T follicular helper cell (primary cell): ENCODE measurements around the gene COTL1.

Experiments
- DNase-seq: peaks from one replicate; pipeline ENCODE4 v3.0.0-alpha.2; 2020; ENCODE audit warnings: low read depth

The COTL1 gene

DNA sequence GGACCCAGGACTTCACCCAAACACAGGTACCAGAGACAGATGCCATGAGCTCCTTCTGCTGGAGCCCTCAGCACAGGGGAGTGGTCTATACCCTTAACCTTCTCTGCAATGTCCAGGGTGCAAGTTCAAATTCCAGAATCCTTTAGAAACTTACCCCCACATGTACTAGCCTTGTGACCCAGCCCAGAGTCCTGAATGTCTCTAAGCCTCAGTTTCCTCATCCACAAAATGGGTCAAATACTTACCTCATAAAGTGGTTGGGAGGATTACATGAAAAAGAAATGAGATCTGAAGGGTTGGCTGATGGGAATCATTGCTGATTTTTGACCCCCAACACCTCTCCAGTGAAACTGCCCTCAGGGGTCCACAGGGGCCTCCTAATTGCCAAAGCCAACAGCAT is 21.7 kb downstream of the COTL1 start:
- no peak for DNase-seq

DNA sequence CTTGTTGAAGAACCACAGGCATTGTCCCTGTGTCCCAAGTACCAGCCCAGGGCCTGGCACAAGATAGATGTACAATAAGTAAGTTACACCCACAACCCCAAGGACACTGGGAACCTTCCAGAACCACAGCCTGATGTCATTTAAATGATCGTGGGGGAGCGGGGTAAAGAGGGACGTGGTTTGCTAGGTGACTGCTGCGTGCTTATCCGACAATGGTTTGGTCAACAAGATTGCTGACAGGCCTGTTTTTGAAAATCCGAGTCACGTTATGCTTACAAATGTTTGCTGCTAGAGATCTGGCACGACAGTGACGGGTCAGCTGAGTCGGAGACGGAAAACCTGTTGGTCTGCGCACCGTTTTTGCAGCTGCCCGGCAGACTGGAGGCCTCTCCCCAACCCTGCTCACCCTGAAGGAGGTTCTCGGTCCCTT is 22.8 kb downstream of the COTL1 start:
- DNase-seq, result no peak

DNA sequence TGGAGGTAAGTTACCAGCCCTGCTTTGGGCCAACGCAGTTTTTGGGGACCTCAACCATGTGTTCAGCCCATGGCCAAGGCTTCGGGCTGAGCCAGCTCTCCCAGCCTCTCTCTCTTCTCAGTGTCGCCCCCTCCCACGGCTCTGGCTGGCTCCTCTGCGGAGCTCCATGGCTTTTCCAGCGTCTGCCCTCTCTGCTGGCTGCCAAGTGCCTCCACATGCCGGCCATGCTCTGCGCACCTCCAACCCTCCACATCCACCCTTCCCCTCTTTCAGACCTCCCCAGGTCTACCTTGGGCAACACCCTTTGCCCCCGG is 23.2 kb downstream of the COTL1 start:
- no peak for DNase-seq

DNA sequence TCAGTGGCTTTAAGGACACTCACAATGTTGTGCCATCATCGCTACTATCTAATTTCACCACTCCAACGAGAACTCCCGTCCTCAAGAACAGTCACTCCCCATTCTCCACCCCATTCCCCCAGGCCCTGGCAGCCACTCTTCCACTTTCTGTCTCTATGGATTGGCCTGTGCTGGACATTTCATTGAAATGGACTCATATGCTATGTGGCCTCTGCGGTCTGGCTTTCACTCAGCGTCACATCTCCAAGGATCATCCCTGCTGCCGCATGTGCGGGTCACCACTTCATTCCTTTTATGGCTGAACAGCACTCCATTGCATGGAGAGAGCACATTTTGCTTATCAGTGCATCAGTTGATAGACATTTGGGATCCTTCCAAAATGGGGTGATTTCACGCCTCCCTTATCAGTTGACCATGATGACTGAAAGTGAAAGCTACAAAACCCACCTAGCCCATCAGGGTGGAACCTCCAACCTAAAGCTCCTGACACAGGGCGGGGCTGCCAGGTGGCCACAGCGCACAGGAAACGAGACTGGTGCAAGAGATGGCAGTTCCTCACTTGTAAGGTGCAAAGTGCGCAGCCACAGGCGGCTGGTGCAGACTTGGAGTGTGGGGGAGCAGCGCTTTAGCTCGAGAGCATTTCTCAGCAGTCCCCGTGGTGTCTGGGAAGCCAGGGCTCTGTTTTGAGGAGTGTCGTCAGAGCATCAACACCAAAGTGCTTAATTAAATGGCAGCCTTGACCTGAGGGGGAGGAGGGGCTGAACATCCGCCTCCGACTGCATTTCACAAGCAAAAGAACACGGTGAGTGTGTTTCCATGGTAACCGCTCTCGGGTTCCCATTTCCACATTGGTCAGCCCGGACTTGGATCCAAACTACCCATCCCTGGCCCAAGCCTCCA is 23.8 kb downstream of the COTL1 start:
- peak; percentile 81 for DNase-seq

DNA sequence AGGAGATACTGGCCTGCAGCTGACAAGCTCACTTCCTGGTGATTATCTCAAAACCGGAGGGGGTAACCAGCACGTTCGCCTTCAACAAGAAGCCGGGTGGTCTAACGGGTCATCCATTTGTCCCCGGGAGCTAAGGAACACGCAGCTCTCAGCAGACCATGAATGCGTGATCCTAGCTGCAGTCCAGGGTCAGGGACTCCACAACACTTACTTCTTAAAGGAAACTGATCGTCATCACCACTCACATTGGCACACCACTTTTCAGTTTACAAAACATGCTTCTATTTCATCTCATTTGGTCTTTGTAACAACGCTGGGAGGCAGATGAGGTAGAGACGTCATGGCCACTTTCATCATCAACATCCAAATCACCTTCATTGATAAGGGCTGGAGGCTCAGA is 25.2 kb downstream of the COTL1 start:
- no peak for DNase-seq

DNA sequence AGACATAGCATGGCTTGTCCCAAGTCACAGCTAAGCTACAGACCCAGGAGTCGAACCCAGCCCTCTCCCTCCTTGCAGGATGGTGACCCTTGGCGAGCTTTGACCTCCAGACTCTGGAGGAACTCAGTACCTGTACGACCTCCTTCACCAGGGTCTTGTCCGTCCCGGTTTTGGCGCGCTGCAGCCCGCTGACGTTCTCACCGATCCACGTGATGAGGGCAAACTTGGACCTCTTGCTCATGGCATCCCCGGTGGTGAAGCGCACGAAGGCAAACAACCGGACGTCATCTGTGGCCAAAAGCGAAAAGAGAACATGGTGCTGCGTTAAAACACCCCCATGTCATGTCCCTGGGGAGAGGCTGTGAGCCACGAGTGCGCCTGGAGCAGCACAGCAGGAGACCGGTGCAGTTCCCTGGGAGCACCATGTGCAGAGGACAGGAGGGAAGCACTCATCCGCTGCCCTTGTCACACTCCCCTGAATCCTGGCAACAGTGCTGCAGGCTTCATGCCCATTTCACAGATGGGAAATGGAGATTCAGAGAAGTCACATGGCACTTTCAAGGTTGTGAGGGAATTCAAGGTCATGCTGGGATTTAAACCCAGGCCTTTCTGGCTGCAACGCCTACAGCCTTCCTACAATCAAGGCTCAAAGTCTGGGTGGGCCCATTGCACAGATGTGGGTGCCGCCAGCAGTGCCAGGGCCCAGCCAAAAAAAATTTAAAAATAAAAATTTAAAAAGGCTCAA is 27.7 kb downstream of the COTL1 start:
- no peak for DNase-seq

DNA sequence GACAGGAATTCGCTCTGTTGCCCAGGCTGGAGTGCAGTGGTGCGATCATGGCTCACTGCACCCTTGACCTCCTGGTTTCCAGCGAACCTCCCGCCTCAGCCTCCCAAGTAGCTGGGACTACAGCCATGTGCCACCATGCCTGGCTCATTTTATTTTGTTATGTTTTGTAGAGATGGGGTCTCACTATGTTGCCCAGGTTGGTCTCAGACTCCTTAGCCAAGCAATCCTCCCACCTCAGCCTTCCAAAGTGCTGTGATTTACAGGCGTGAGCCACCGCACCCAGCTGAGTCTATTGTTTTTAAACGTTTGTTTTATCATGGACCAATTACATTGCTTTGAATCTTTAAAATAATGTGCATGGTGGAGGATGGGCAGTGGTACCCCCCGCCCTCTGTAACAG is 28.9 kb downstream of the COTL1 start:
- DNase-seq, result no peak

DNA sequence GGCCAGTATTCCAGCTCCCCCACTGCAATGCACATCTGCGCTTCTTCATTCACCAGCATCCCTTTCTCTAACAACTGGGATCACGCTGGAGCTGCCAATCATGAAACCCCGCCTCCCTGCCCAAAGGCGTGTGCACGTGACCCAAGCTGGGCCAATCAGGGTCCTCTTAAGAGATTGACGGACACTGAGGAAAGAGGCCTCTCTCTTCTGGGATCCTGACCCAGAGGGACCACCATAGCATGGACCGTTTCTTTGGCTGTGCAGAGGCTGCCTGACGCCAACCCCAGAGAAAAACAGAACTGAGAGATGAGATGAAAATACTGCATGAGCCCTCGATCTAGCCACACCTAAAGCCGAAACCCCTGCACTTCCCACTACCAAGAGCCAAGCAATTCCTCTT is 32.0 kb downstream of the COTL1 start:
- DNase-seq, result no peak

DNA sequence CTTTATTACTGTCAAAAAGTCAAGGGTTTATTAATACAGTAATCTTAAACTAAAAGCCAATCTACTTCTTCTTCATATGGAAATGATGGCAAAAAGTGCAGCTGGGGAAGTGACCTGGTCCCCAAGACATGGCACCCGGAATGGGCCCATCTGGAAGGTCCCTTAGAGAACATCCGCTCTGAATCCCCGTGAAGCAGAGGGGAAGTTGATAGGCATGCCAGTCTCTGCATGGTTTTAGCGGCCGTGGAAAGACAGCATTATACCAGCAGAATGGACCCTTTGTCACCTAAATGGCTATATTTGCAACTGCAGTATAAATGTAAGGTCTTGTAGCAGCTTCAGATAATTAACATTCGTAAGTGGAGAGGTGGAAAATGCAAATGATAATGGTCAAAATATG is 32.4 kb downstream of the COTL1 start:
- no peak for DNase-seq

DNA sequence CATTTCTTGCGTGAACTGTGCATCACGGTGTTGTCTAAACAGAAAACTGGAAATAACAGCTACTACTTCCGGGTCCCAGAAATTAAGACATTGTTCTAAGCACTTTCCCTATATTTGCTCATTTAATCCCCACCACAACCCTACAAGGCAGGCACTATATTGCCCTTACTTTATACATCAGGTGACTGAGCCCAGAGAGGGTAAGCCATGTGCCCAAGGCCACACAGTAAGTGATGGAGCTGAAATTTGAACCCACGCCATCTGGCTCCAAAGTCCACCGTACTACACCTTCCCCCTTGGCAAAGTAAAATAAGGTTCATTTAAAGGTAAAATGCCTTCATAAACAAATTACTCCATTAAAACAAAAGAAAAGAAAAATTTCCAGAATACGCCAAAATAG is 33.2 kb downstream of the COTL1 start:
- DNase-seq, result no peak

DNA sequence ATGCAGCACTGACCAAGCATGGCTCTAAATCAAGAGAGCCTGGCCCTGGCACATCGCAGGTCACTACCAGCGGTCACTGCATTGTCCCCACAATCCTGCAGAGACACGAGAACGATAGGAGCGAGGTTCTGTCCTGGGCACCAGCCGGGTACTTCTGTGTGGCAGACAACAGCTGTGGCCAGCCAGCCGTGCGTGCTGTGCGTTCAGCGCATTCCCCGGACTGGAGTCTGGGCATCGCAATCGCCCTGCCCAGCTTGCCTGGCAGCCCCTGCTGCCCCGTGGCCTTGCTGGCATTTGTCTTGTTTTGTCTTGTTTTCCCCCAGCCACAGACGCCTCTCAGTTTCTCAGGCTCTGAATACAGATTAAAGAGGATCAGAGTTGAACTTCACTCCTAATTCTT is 33.9 kb downstream of the COTL1 start:
- DNase-seq, result no peak

DNA sequence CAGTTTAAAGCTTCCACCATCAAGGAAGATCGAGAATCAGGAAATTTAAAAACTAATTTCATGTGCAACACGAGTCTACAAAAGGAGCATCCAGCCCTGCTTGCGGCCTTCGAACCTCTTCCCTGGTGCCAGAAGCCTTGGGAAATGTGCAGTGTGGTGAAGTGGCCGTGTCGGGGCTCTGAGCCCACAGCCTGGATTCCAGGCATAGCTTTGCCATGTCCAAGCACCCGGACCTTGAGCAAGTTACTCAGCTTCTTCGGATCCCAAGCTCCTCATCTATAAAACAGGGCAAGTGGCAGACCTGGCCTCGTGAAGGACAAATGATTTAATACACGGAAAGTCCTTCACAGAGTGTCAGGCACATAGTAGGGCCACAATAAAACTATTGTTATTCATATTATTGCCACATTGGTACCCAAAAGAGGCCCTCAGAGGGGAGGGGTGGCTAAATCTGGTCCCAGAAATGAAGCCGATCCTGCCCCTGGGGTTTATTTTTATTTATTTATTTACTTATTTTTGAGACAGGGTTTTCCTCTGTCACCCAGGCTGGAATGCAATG is 34.8 kb downstream of the COTL1 start:
- DNase-seq, result no peak

DNA sequence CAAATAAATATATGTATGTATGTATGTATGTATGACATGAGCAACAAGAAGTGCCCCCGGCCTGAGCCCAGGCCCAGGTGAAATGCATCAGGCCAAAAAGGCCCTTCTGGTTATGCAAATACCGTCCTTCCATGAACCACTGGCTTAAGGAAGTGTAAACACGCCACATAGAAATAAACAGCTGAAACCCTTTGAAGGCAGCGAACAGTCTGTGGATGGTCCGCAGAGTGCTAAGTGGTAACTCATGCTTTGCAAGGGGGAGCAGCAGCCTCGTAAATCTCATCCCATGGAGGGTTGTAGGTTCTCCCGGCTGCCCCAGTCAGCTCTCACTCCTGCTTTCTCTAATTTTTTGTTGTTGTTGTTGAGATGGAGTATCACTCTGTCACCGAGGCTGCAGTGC is 36.7 kb downstream of the COTL1 start:
- no peak for DNase-seq

DNA sequence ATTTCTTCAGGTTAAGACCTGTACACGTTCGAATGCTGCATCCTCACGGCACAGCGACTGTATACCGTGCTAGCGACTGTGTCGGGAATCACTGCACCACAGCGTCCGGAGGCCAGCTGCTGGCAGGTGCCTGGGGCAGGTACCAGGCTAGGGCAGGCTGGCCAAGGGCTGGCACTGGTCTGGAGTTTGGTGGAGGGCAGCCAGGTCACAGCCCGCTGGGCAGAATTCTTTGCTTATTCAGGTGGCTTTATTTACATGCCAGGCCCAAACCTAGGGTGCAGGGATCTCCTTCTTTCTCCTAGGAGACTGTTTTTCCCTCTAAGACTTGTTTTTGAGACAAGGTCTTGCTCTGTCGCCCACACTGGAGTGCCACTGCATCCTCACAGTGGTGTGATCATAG is 37.9 kb downstream of the COTL1 start:
- no peak for DNase-seq

DNA sequence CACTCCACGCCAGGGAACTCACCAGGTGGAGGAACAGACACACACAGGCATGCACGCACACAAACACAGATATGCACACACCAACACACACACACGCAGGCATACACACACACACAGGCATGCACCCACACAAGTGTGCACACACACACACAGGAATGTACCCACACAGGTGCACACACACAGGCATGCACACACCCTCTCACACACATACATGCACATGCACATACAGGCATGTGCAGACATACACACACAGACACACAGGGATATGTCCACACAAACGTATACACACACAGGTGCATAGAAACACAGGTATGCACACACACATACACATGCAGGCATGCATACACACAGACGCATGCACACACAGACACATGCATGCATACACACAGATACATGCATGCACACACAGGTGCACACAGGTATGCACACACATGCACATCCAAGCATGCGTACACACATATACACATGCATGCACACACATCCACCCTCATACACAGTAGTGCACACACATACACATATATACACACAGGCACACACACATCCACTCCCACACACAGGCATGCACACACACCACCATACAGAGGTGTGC is 39.2 kb downstream of the COTL1 start:
- DNase-seq, result no peak

DNA sequence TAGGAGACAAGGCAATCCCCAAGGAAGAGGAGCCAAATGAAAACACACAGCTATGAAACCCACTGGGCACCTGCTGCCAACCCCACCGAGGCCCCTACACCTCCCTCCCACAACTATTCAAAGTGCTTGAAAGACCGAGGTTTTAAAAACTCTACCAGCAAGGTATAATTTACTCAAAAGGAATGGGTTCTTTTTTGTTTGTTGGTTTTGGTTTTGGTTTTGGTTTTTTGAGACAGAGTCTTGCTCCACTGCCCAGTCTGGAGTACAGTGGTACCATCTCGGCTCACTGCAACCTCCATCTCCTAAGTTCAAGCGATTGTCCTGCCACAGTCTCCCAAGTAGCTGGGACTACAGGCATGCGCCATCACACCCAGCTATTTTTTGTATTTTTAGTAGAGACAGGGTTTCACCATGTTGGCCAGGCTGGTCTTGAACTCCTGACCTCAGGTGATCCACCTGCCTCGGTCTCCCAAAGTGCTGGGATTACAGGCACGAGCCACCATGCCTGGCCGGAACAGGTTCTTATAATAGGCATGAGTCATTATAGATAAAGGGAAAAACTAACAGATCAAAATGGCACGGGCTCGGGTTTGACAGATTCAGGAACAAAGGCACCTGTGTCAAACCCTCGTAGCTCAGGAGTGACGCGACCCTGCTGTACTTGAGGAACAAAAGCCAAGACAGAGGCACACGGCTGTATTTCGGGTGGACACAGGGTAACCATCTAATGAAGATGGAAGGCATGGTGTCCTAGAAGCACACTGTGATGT is 40.7 kb downstream of the COTL1 start:
- no peak for DNase-seq

DNA sequence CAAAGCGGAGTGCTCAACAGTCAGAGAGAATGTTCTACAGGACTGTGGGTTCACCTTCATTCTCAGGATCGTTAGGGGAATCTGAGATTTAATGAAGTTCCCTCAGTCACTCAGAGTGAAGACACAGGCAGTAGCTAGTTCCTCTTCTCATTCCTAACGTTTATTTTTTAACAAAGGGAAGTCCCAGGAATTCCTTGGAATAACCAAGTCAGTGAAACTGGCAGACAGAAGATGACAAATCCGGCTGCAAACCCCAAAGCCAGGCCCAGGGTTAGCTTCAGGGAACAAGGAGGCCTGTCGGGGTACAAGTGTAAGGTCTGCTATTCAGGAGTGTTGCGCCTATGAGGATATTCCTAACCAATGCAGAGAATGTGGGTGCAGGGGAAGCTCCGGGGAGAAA is 42.0 kb downstream of the COTL1 start:
- no peak for DNase-seq

DNA sequence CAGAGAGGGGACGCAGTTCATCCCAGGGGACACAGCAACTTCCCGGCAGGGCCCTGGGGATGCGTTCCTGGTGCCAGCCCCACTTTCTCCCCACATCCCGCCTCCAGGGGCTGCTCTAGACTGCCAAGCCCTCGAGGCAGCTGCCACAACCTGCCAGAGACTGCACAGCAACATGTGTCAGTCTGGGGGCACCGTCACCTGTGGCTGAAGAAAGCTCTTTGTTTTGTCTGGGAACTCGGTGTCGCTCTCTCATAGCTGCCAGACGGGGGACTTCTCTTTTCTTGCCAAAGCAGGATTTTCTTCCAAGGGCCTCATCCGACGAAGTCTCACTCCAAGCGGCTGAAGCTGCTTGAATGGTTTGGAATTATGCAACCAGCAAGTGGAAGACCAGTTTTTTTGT is 43.7 kb downstream of the COTL1 start:
- DNase-seq, result no peak

DNA sequence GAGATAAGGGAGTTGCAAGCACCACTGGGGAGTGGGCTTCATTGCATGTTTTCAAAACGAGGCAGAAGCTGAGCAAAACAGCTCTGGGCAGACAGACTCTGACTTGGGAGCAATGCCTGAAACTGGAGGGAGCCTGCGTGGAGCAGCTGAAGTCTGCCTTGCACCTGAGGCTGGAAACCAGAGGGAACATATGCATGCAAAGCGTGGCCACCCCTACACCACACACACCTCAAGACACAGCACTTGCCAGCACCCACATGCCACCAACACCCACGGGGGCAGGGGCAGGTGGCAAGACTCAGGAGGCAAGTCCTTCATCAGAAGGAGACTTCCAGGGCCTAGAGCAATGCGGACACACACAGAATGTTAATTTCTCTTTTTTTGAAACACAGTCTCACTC is 45.8 kb downstream of the COTL1 start:
- no peak for DNase-seq

DNA sequence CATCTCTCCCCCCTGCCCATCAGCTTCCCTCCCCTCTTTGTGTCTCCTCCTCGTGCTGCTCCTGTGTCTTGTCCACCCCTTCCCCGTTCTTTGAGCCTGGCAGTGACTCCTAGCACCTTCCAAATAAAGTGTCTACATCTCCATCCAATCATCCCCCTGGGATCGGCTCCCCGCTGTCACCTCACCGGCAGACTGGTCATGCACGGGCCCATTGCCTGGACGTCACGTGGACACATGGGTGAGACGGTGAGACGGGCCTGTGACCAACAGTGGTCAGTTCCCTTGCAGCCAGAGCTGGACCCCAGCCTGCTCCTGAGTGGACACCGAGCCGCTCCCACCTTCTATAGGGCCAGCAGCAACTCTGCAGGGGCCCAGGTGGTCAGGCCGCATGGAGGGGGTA is 46.4 kb downstream of the COTL1 start:
- DNase-seq, result no peak

DNA sequence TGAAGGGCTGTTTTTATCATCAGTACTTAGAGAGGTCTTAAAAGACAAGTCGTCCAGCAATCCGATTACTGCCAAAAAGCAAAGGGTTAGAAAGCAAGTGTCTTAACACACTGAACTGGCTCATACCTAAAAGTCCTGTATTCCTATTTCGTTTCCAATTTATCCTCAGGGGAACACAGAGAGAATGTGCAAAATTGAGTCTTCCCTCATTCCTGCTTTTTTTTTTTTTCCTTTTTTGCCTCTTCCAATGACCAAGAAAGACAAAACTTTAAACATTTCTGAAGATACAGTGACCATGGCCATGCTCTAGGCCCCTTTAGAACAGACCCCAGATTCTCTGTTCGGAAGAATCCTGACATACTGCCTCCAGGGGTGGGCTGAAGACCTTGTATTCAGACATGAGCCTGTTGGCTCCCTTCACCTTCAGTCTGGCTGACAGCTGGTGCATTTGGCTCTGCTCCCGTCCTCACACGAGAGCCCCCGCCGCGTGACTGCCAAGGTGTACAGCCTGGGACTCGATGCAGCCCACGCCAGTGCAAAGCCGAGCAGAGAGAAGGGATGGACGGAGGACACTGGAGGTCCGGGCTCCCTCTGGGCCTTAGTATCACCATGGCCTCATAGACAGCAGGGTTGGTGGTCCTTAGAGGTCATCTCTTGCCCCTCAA is 47.0 kb downstream of the COTL1 start:
- DNase-seq, result no peak
